Measurements from ENCODE around the gene EBNA1BP2.
"Not testable (repeated sequence)": the region's sequence is repeated elsewhere in the genome, so short reads cannot be mapped to it uniquely, and the experiment has no call there.

Gene EBNA1BP2

GRCh38 chr1:43121256-43121900, 50.7 kb downstream of the EBNA1BP2 start:
- Mint-ChIP-seq H3K36me3 (ENCODE audit: low read depth) (no peaks in the 10 kb centered on the region), H3K9me3 (no peaks in the 10 kb centered on the region), H3K27ac (no peak overlapping the region), H3K4me3 (no peak overlapping the region), H3K27me3 (ENCODE audit: low read depth) (peaks cover 11% of the 10 kb centered on the region), H3K4me1 (ENCODE audit: low read depth) (no peaks in the 10 kb centered on the region)
- DNase-seq (ENCODE audit: low spot score): no peak

- H3K4me1 Mint-ChIP-seq (ENCODE audit: low read depth); DNase-seq (ENCODE audit: low spot score); H3K9me3 Mint-ChIP-seq; H3K27me3 Mint-ChIP-seq (ENCODE audit: low read depth); H3K27ac Mint-ChIP-seq; H3K36me3 Mint-ChIP-seq (ENCODE audit: low read depth): not testable (repeated sequence)
- H3K4me3 Mint-ChIP-seq: peak overlapping the region; percentile 29
Observed at GRCh38 chr1:43119928-43120586, 52.0 kb downstream of the EBNA1BP2 start.

Measured in T-helper 2 cell treated with Interferon-gamma antibody and Interleukin-4, amounts not matched to agents 5 μg/mL and 100 μg/mL, for 36 hours (primary cell).